PC-3 (cell line): ENCODE results near the gene PRRC2B.
"Not testable (repeated sequence)": the region's sequence is repeated elsewhere in the genome, so short reads cannot be mapped to it uniquely, and the experiment has no call there.

Source experiments
- EZH2phosphoT487 ChIP-seq: fragments of 300-600 bp; sonication (generic); IDR thresholded peaks from 2 replicates; pipeline ENCODE4 v1.6.1; 2018; ENCODE audit warnings: mild to moderate bottlenecking, antibody characterized with exemption, low read length, borderline replicate concordance
- TF ChIP-seq, protein P1 (sequence below): fragments of 300-600 bp; sonication (generic); conservative IDR thresholded peaks from 2 replicates; pipeline ENCODE4 v1.5.1; 2017; ENCODE audit warnings: antibody characterized with exemption, low read depth, mild to moderate bottlenecking, low read length

GRCh38 chr9:131372599-131372973 is 21.3 kb upstream of the PRRC2B start:
- TF ChIP-seq EZH2phosphoT487 = not testable (repeated sequence)
- TF ChIP-seq, protein P1, sequence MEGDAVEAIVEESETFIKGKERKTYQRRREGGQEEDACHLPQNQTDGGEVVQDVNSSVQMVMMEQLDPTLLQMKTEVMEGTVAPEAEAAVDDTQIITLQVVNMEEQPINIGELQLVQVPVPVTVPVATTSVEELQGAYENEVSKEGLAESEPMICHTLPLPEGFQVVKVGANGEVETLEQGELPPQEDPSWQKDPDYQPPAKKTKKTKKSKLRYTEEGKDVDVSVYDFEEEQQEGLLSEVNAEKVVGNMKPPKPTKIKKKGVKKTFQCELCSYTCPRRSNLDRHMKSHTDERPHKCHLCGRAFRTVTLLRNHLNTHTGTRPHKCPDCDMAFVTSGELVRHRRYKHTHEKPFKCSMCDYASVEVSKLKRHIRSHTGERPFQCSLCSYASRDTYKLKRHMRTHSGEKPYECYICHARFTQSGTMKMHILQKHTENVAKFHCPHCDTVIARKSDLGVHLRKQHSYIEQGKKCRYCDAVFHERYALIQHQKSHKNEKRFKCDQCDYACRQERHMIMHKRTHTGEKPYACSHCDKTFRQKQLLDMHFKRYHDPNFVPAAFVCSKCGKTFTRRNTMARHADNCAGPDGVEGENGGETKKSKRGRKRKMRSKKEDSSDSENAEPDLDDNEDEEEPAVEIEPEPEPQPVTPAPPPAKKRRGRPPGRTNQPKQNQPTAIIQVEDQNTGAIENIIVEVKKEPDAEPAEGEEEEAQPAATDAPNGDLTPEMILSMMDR = not testable (repeated sequence)
